Measurements from ENCODE around the gene IL1RAP.

GRCh38 chr3:190586631-190587011, 72.7 kb downstream of the IL1RAP start:
- no peak for TF ChIP-seq ZNF8 (CRISPR knock-in tag; IDR thresholded peaks at IDR 0.05)
- no peak for TF ChIP-seq ZFP30 (CRISPR knock-in tag; IDR thresholded peaks at IDR 0.05)
- no peak for TF ChIP-seq CREB5 (CRISPR knock-in tag; IDR thresholded peaks at IDR 0.05; ENCODE audit: low read depth)
- no peak for TF ChIP-seq GLIS3 (CRISPR knock-in tag; IDR thresholded peaks at IDR 0.05)
- no peak for TF ChIP-seq PATZ1 (CRISPR knock-in tag; IDR thresholded peaks at IDR 0.05; ENCODE audit: borderline replicate concordance)
- no peak for TF ChIP-seq ZFP3 (CRISPR knock-in tag; IDR thresholded peaks at IDR 0.05)
- no peak for TF ChIP-seq PPARA (CRISPR knock-in tag; IDR thresholded peaks at IDR 0.05; ENCODE audit: borderline replicate concordance)
- TF ChIP-seq CSRNP3 (CRISPR knock-in tag; IDR thresholded peaks at IDR 0.05) = no peak
- TF ChIP-seq SNAI2 (CRISPR knock-in tag; IDR thresholded peaks at IDR 0.05) = no peak
- TF ChIP-seq CSDC2 (CRISPR knock-in tag; IDR thresholded peaks at IDR 0.05) = no peak
- no peak for TF ChIP-seq RARB (CRISPR knock-in tag; IDR thresholded peaks at IDR 0.05)
- TF ChIP-seq TOX (CRISPR knock-in tag; IDR thresholded peaks at IDR 0.05; ENCODE audit: borderline replicate concordance) = no peak
- no peak for TF ChIP-seq ISL1 (CRISPR knock-in tag; IDR thresholded peaks at IDR 0.05)
- TF ChIP-seq OSR1 (CRISPR knock-in tag; IDR thresholded peaks at IDR 0.05) = no peak

Data from SK-N-SH treated with all-trans-retinoic acid at 6 μM for 48 hours (cell line).